GM20431 (cell line): ENCODE results near the gene TRIM43.
"Not testable (repeated sequence)": the region's sequence is repeated elsewhere in the genome, so short reads cannot be mapped to it uniquely, and the experiment has no call there.

Experiments used
- in situ Hi-C: fragments of 300-500 bp; cut with MseI, MboI; formaldehyde crosslinking; loops from one replicate; pipeline ENCODE4 v1.15.0; 2020; ENCODE audit warnings: low sequenced_read_pairs; ENCODE audit not compliant: unreplicated experiment

The TRIM43 gene

GRCh38 chr2:95591701-95592100 is at the start of gene TRIM43:
TRIM43 (plus strand) TSS chr2:95592001; CDS start chr2:95594024, 2,023 bp downstream.
- in situ Hi-C loops: not testable (repeated sequence)

GRCh38 chr2:95551055-95551568 is 40.7 kb upstream of the TRIM43 start:
- in situ Hi-C loops: no loop called here

- in situ Hi-C loops: no loop called here
Measured at GRCh38 chr2:95552911-95553310, 38.9 kb upstream of the TRIM43 start.

- in situ Hi-C loops: no loop called here
Measured at GRCh38 chr2:95569170-95569569, 22.6 kb upstream of the TRIM43 start.

GRCh38 chr2:95573866-95574265 is 17.9 kb upstream of the TRIM43 start:
- in situ Hi-C loops: no loop called here

GRCh38 chr2:95574506-95574905 is 17.3 kb upstream of the TRIM43 start:
- in situ Hi-C loops: no loop called here

- in situ Hi-C loops: no loop called here
Measured at GRCh38 chr2:95575857-95576256, 15.9 kb upstream of the TRIM43 start.

- in situ Hi-C loops: no loop called here
Measured at GRCh38 chr2:95578539-95578938, 13.3 kb upstream of the TRIM43 start.

- in situ Hi-C loops: not testable (repeated sequence)
Measured at GRCh38 chr2:95583545-95583944, 8.3 kb upstream of the TRIM43 start.

GRCh38 chr2:95584321-95584720 is 7.5 kb upstream of the TRIM43 start:
- in situ Hi-C loops: not testable (repeated sequence)

GRCh38 chr2:95589777-95590536 is 1.8 kb upstream of the TRIM43 start:
- in situ Hi-C loops: not testable (repeated sequence)

- in situ Hi-C loops: not testable (repeated sequence)
Measured at GRCh38 chr2:95592973-95593372, 1.2 kb downstream of the TRIM43 start.

- in situ Hi-C loops: not testable (repeated sequence)
Measured at GRCh38 chr2:95595012-95595411, 3.2 kb downstream of the TRIM43 start.

GRCh38 chr2:95601301-95601700 is 9.5 kb downstream of the TRIM43 start:
- in situ Hi-C loops: not testable (repeated sequence)

GRCh38 chr2:95602146-95602545 is 10.3 kb downstream of the TRIM43 start:
- in situ Hi-C loops: not testable (repeated sequence)

- in situ Hi-C loops: not testable (repeated sequence)
Measured at GRCh38 chr2:95608356-95608755, 16.6 kb downstream of the TRIM43 start.

- in situ Hi-C loops: not testable (repeated sequence)
Measured at GRCh38 chr2:95609764-95610163, 18.0 kb downstream of the TRIM43 start.

GRCh38 chr2:95613048-95613447 is 21.2 kb downstream of the TRIM43 start:
- in situ Hi-C loops: not testable (repeated sequence)

GRCh38 chr2:95622728-95623127 is 30.9 kb downstream of the TRIM43 start:
- in situ Hi-C loops: not testable (repeated sequence)

- in situ Hi-C loops: not testable (repeated sequence)
Measured at GRCh38 chr2:95630987-95631386, 39.2 kb downstream of the TRIM43 start.

GRCh38 chr2:95633626-95634259 is 41.9 kb downstream of the TRIM43 start:
- in situ Hi-C loops: not testable (repeated sequence)
